ENCODE data around the gene AP3M1. TPM values are rescaled to one million over a fixed set of nuclear protein-coding genes. Genes with fewer than 3 reads are reported as not detected.
"Not testable (repeated sequence)": the region's sequence is repeated elsewhere in the genome, so short reads cannot be mapped to it uniquely, and the experiment has no call there.

Gene AP3M1
- 10 to 100 TPM; 46.6 to 50.6 TPM for total RNA-seq

DNA sequence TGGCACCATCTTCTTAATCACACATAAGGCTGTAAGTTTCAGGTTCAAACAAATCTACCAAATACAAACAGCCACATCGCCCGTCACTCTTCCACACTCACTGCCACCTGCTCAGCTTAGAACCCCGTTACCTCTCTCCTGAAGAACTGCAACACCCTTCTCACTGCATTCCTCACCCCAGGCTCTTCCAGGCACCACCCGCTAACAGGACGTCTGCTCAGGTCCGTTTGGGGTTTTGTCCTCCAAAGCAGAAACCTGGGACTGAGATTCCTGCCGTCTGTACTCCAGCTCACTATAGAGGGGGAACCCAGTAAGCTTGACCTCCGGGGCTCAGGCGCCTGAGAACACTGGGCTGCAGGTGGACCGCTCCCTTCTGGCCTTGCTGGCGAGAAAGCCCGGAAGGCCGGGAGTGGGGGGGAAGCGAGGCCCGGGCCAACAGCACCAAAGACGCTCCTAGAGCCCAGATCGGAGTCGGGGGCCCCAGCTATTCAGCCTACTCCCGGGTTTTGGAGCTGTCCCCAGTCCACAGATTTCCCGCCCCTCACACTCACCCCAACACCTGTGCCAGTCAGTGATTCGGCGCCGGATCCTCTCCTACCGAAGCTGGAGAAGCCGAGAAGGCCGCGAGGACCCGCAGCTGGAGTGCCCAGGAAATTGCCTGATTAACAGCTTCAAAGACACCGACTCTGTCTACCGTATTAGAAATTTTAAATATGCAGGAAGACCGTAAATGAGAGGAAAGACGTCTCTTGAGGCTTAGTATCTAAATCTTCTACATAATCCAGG lies at the start of gene AP3M1:
Gene AP3M1 (minus strand): TSS at position 625 of the 786 bp plus-strand sequence. CDS start 12,449 bp downstream, outside the sequence.
- peak; percentile 88 for DNase-seq
- Mint-ChIP-seq H3K27me3 (no peaks in the 10 kb centered on the region), H3K4me3 (no peak within 1 kb of the TSS), H3K36me3 (peaks cover 13% of the 10 kb centered on the region), H3K4me1 (peaks cover 39% of the 10 kb centered on the region), H3K9me3 (ENCODE audit: low read depth) (no peaks in the 10 kb centered on the region), H3K27ac (no peak within 1 kb of the TSS)
- CTCF ChIA-PET: interaction anchor here (1.0 to 1.7 kb wide), 10 partner anchors 24 to 1059 kb away, joined by 3 to 7 read pairs (median 3); no protein-coding TSS in a partner anchor
- peak; percentile 67 for ATAC-seq

GRCh38 chr10:74199315-74199714 lies 48.7 kb upstream of the AP3M1 start:
- Mint-ChIP-seq H3K27ac (no peak overlapping the region), H3K9me3 (ENCODE audit: low read depth) (peaks cover 3% of the 10 kb centered on the region), H3K4me3 (no peak overlapping the region), H3K4me1 (peaks cover 12% of the 10 kb centered on the region), H3K27me3 (no peaks in the 10 kb centered on the region), H3K36me3 (peaks cover 19% of the 10 kb centered on the region)
- CTCF ChIA-PET: no interaction called here
- DNase-seq (no peak), ATAC-seq (no peak)

GRCh38 chr10:74194999-74195398 lies 44.4 kb upstream of the AP3M1 start:
- DNase-seq: no peak
- Mint-ChIP-seq H3K27ac (no peak overlapping the region), H3K4me3 (no peak overlapping the region), H3K9me3 (ENCODE audit: low read depth) (peaks cover 3% of the 10 kb centered on the region), H3K27me3 (no peaks in the 10 kb centered on the region), H3K4me1 (peaks cover 35% of the 10 kb centered on the region), H3K36me3 (peaks cover 14% of the 10 kb centered on the region)
- CTCF ChIA-PET: interaction anchor here (1.1 kb wide), 1 partner anchor 904 kb away, joined by 5 read pairs; no protein-coding TSS in a partner anchor
- no peak for ATAC-seq

DNA sequence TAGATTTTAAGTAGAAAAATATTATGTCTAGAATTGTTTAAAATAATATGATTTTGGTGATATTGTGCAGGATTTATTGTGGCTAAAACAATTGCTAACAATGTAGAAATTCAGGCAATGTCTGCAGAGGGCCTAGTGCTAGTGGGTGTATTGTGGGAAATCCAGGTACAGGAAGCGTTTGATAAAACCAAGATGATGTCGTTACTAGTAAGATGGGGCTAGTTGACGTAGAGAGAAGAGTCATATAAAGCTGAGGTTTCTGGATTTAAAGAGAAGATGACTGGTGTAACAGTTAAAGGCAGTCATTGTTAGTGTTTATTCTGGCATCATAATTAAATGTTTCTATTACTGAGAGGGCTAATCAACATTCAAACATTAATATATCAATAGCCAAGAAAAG lies 43.9 kb upstream of the AP3M1 start:
- H3K4me3 Mint-ChIP-seq: no peak overlapping the region
- peak; percentile 67 for ATAC-seq
- peak overlapping the region; percentile 47 for H3K27ac Mint-ChIP-seq
- H3K4me1 Mint-ChIP-seq: peaks cover 40% of the 10 kb centered on the region
- CTCF ChIA-PET: interaction anchor here (1.1 kb wide), 1 partner anchor 904 kb away, joined by 5 read pairs; no protein-coding TSS in a partner anchor
- peaks cover 3% of the 10 kb centered on the region for H3K9me3 Mint-ChIP-seq (ENCODE audit: low read depth)
- H3K27me3 Mint-ChIP-seq: no peaks in the 10 kb centered on the region
- DNase-seq: no peak
- peaks cover 14% of the 10 kb centered on the region for H3K36me3 Mint-ChIP-seq

GRCh38 chr10:74190494-74190893 lies 39.9 kb upstream of the AP3M1 start:
- Mint-ChIP-seq H3K4me1 (peaks cover 57% of the 10 kb centered on the region), H3K36me3 (peaks cover 16% of the 10 kb centered on the region), H3K4me3 (peak overlapping the region; percentile 61), H3K27me3 (no peaks in the 10 kb centered on the region), H3K27ac (peak overlapping the region; percentile 98), H3K9me3 (ENCODE audit: low read depth) (no peaks in the 10 kb centered on the region)
- DNase-seq (no peak), ATAC-seq (no peak)
- CTCF ChIA-PET: interaction anchor here (0.6 to 2.2 kb wide), 7 partner anchors 10 to 311 kb away, joined by 3 to 12 read pairs (median 4); partner anchors contain the start of genes ADK and AP3M1

GRCh38 chr10:74189999-74190421 lies 39.4 kb upstream of the AP3M1 start:
- Mint-ChIP-seq H3K27me3 (no peaks in the 10 kb centered on the region), H3K36me3 (peaks cover 15% of the 10 kb centered on the region), H3K4me1 (peaks cover 56% of the 10 kb centered on the region), H3K27ac (peak overlapping the region; percentile 98), H3K4me3 (peak overlapping the region; percentile 61), H3K9me3 (ENCODE audit: low read depth) (no peaks in the 10 kb centered on the region)
- ATAC-seq: peak; percentile 88
- CTCF ChIA-PET: interaction anchor here (0.9 to 2.2 kb wide), 6 partner anchors 12 to 310 kb away, joined by 3 to 12 read pairs (median 4); partner anchors contain the start of genes ADK and AP3M1
- DNase-seq: peak; percentile 55

DNA sequence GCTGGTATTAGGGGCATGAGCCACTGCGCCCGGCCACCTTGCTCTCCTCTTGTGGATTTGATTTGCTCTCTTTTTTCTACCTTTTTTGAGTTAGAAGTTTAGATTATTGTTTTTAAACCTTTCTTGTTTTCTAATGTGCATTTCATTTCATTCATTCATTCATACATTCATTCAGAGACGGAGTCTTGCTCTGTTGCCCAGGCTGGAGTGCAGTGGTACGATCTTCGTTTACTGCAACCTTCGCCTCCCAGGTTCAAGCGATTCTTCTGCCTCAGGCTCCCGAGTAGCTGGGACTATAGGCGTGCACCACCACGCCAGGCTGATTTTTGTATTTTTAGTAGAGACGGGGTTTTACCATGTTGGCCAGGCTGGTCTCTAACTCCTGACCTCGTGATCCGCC lies 38.0 kb upstream of the AP3M1 start:
- CTCF ChIA-PET: interaction anchor here (0.7 to 1.2 kb wide), 2 partner anchors 10 to 12 kb away, joined by 3 to 4 read pairs; no protein-coding TSS in a partner anchor
- not testable (repeated sequence) for H3K27ac Mint-ChIP-seq; H3K9me3 Mint-ChIP-seq (ENCODE audit: low read depth); ATAC-seq; H3K27me3 Mint-ChIP-seq; H3K4me3 Mint-ChIP-seq; DNase-seq
- peaks cover 44% of the 10 kb centered on the region for H3K4me1 Mint-ChIP-seq
- peaks cover 15% of the 10 kb centered on the region for H3K36me3 Mint-ChIP-seq

DNA sequence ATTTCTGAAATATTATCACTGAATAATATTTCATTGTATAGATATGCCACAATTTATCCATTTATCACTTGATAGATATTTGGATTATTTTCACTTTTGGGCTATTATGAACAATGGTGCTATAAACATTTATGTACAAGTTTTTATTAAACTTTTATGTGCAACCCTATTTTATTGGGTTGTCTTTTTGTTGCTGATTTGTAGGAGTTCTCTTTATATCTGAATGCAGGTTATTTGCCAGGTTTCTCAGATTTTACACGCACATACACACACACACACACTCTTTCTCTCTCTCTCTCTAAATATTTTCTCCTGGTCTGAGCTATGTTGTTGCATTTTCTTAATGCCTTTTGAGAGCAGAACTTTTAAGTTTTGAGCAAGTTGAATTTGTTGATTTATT lies 36.6 kb upstream of the AP3M1 start:
- CTCF ChIA-PET: interaction anchor here (0.8 kb wide), 1 partner anchor 11 kb away, joined by 3 read pairs; no protein-coding TSS in a partner anchor
- Mint-ChIP-seq H3K9me3 (ENCODE audit: low read depth) (no peaks in the 10 kb centered on the region), H3K4me3 (no peak overlapping the region)

GRCh38 chr10:74186678-74187077 lies 36.0 kb upstream of the AP3M1 start:
- Mint-ChIP-seq H3K27ac (no peak overlapping the region), H3K36me3 (peaks cover 10% of the 10 kb centered on the region), H3K9me3 (ENCODE audit: low read depth) (no peaks in the 10 kb centered on the region), H3K4me3 (no peak overlapping the region), H3K27me3 (no peaks in the 10 kb centered on the region), H3K4me1 (peaks cover 44% of the 10 kb centered on the region)
- DNase-seq: no peak
- ATAC-seq: no peak
- CTCF ChIA-PET: no interaction called here

More for the DNA sequence above, 36.6 kb upstream of the AP3M1 start:
- H3K27me3 Mint-ChIP-seq: no peaks in the 10 kb centered on the region
- peaks cover 40% of the 10 kb centered on the region for H3K4me1 Mint-ChIP-seq
- peaks cover 10% of the 10 kb centered on the region for H3K36me3 Mint-ChIP-seq
- no peak for ATAC-seq
- H3K27ac Mint-ChIP-seq: no peak overlapping the region
- no peak for DNase-seq

DNA sequence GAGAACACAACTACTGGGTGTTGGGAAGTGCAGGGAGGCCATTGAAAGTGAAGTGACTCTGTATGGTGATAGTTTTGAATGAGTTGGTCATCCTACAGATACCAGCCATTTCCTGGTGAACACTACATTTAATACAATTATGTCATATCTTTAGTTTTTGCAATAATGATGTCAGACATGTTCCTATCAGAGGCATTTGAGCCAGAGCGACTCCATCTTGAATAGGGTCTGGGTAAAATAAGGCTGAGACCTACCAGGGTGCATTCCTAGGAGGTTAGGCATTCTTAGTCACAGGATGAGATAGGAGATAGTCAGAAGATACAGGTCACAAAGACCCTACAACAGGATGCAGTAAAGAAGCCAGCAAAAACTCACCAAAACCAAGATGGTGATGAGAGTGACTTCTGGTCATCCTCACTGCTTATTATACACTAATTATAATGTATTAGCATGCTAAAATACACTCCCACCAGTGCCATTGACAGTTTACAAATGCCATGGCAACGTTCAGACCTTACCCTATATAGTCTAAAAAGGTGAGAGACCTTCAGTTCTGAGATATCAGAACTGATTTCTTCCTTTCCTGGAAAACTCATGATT lies 28.6 kb upstream of the AP3M1 start:
- H3K4me1 Mint-ChIP-seq: peaks cover 48% of the 10 kb centered on the region
- no peak overlapping the region for H3K4me3 Mint-ChIP-seq
- ATAC-seq: no peak

GRCh38 chr10:74178042-74178791 lies 27.6 kb upstream of the AP3M1 start:
- H3K36me3 Mint-ChIP-seq: peaks cover 3% of the 10 kb centered on the region
- CTCF ChIA-PET: interaction anchor here (0.6 to 3.2 kb wide), 4 partner anchors 11 to 35 kb away, joined by 3 to 12 read pairs (median 4); no protein-coding TSS in a partner anchor
- H3K4me3 Mint-ChIP-seq: peak overlapping the region; percentile 40
- no peak for ATAC-seq
- peak overlapping the region; percentile 20 for H3K27ac Mint-ChIP-seq
- DNase-seq: no peak
- no peaks in the 10 kb centered on the region for H3K9me3 Mint-ChIP-seq (ENCODE audit: low read depth)
- H3K4me1 Mint-ChIP-seq: peaks cover 48% of the 10 kb centered on the region
- H3K27me3 Mint-ChIP-seq: no peaks in the 10 kb centered on the region

More for the DNA sequence above, 28.6 kb upstream of the AP3M1 start:
- peak overlapping the region; percentile 64 for H3K27ac Mint-ChIP-seq
- H3K27me3 Mint-ChIP-seq: no peaks in the 10 kb centered on the region
- peaks cover 3% of the 10 kb centered on the region for H3K36me3 Mint-ChIP-seq
- DNase-seq: no peak
- CTCF ChIA-PET: interaction anchor here (1.2 to 3.2 kb wide), 2 partner anchors 10 to 11 kb away, joined by 3 to 12 read pairs; no protein-coding TSS in a partner anchor
- H3K9me3 Mint-ChIP-seq (ENCODE audit: low read depth): no peaks in the 10 kb centered on the region

- Mint-ChIP-seq H3K4me1 (peaks cover 44% of the 10 kb centered on the region), H3K9me3 (ENCODE audit: low read depth) (no peaks in the 10 kb centered on the region), H3K27me3 (no peaks in the 10 kb centered on the region), H3K4me3 (peak overlapping the region; percentile 91), H3K27ac (peak overlapping the region; percentile 96), H3K36me3 (peaks cover 3% of the 10 kb centered on the region)
- peak; percentile 6 for ATAC-seq
- peak; percentile 65 for DNase-seq
- CTCF ChIA-PET: interaction anchor here (3.2 kb wide), 1 partner anchor 13 kb away, joined by 12 read pairs; no protein-coding TSS in a partner anchor
These were observed 26.6 kb upstream of the AP3M1 start for GRCh38 chr10:74177140-74177677.
